K562 (cell line): ENCODE data around the gene PAAF1. TPM values are rescaled to one million over a fixed set of nuclear protein-coding genes. Genes with fewer than 3 reads are reported as not detected.

Experiments
- ATAC-seq: fragments of 200-7000 bp; cut with Tn5 transposase; 3 replicates; pipeline ENCODE4 v1.9.1; 2020; ENCODE audit warnings: moderate library complexity
- BruUV-seq: library from RNA; stranded (reverse); fragments of 400-500 nt; replicated peaks from 2 replicates; lab custom pipeline; 2021; lab: Mats Ljungman, UMichigan
- CTCF ChIA-PET: fragments of 300-600 bp; formaldehyde crosslinking; extraction: SDS; loops from one replicate; lab custom pipeline; 2021; ENCODE audit warnings: low intra/inter-chr PET ratio; lab: Yijun Ruan, JAX
- POLR2A ChIA-PET: fragments of 300-600, 350-650 bp; sonication (Branson Sonifier 250); formaldehyde crosslinking; extraction: SDS; loops from one replicate; lab custom pipeline; 2021; ENCODE audit warnings: antibody characterized with exemption, inconsistent platforms; lab: Yijun Ruan, JAX
- DNase-seq, 4 experiments: peaks; one replicate each; pipeline versions ENCODE4 v3.0.0 to v3.0.0-alpha.2; 2011 to 2018; ENCODE audit warnings: low spot score in 3 of 4, mixed read lengths in 3 of 4; ENCODE audit errors: extremely low read depth in 1 of 4
- FAIRE-seq: peaks from 2 replicates; lab custom pipeline; 2011; peaks lifted over from hg19 to GRCh38; lab: Jason Lieb, UNC
- H2AFZ ChIP-seq: 2 replicates; pipeline ENCODE4 v1.6.0; 2011; ENCODE audit warnings: low read depth, low read length, control low read depth, inconsistent platforms
- H3K27ac ChIP-seq: fragments of 200-600 bp; 3 replicates; pipeline ENCODE4 v1.8.0; 2011; ENCODE audit warnings: low read depth, mild to moderate bottlenecking, control low read depth, inconsistent platforms, low read length, moderate library complexity, mixed read lengths; ENCODE audit errors: extremely low read depth
- H3K27me3 ChIP-seq, 2 experiments: fragments of 300-600 bp in 1 of 2; 2 replicates in 1 of 2; 3 replicates in 1 of 2; pipeline versions ENCODE4 v1.6.0 to v1.8.0; 2011; ENCODE audit warnings: inconsistent platforms in 2 of 2, low read length in 2 of 2, mild to moderate bottlenecking in 1 of 2, mixed read lengths in 1 of 2, moderate library complexity in 1 of 2; ENCODE audit not compliant: control insufficient read depth in 2 of 2, insufficient read depth in 2 of 2
- H3K36me3 ChIP-seq: fragments of 300-600 bp; 3 replicates; pipeline ENCODE4 v1.8.0; 2011; ENCODE audit warnings: mild to moderate bottlenecking, low read length, inconsistent platforms; ENCODE audit not compliant: control insufficient read depth, insufficient read depth
- H3K4me1 ChIP-seq, 2 experiments: fragments of 200-600 bp in 1 of 2; replicated peaks in 1 of 2; 2 replicates in 1 of 2; 3 replicates in 1 of 2; pipeline versions ENCODE4 v1.5.1 to v1.8.0; 2011; ENCODE audit warnings: inconsistent platforms in 2 of 2, low read length in 2 of 2, mild to moderate bottlenecking in 1 of 2, mixed read lengths in 1 of 2, moderate library complexity in 1 of 2; ENCODE audit not compliant: control insufficient read depth in 2 of 2, insufficient read depth in 2 of 2
- H3K4me2 ChIP-seq: 2 replicates; pipeline ENCODE4 v1.6.1; 2011; ENCODE audit warnings: low read length, control low read depth, inconsistent platforms, mixed read lengths; ENCODE audit not compliant: insufficient read depth
- H3K4me3 ChIP-seq: fragments of 200-600 bp; sonication (generic), shearing (Covaris generic); 2 replicates; pipeline ENCODE4 v1.5.1; 2016; ENCODE audit warnings: control low read depth, inconsistent platforms
- H3K79me2 ChIP-seq: fragments of 200-600 bp; 3 replicates; pipeline ENCODE4 v1.8.0; 2011; ENCODE audit warnings: low read length, inconsistent platforms; ENCODE audit not compliant: control insufficient read depth, insufficient read depth
- H3K9ac ChIP-seq, 2 experiments: 2 replicates each; pipeline versions ENCODE4 v1.6.0 to v1.6.1; 2011; ENCODE audit warnings: low read depth in 2 of 2, low read length in 2 of 2, control low read depth in 1 of 2, inconsistent platforms in 1 of 2, mild to moderate bottlenecking in 1 of 2, mixed read lengths in 1 of 2; ENCODE audit not compliant: insufficient read depth in 1 of 2
- H3K9me1 ChIP-seq: one replicate; pipeline ENCODE4 v1.6.0; 2011; ENCODE audit warnings: inconsistent platforms, mild to moderate bottlenecking, low read length, moderate library complexity; ENCODE audit not compliant: control insufficient read depth, insufficient read depth
- H3K9me3 ChIP-seq: replicated peaks from 2 replicates; pipeline ENCODE4 v1.5.1; 2011; ENCODE audit warnings: low read depth, low read length, inconsistent platforms; ENCODE audit not compliant: control insufficient read depth, insufficient read depth
- H4K20me1 ChIP-seq: replicated peaks from 2 replicates; pipeline ENCODE4 v1.6.1; 2011; ENCODE audit warnings: low read length, inconsistent platforms, mixed read lengths; ENCODE audit not compliant: control insufficient read depth, insufficient read depth
- BCOR ChIP-seq: fragments of 450-650 bp; IDR thresholded peaks from 2 replicates; pipeline ENCODE4 v1.6.1; 2016
- FOXM1 ChIP-seq, 2 experiments: fragments of 450-650 bp in 1 of 2; sonication (generic) in 1 of 2; formaldehyde crosslinking in 1 of 2; IDR thresholded peaks; 2 replicates each; pipeline versions ENCODE4 v1.6.1 to v1.9.0; 2017 to 2022; ENCODE audit warnings: low read depth in 2 of 2, mild to moderate bottlenecking in 2 of 2, missing genetic modification reagents in 1 of 2, moderate library complexity in 1 of 2
- GATA2 ChIP-seq: sonication (generic); formaldehyde crosslinking; IDR thresholded peaks from 2 replicates; pipeline ENCODE4 v1.4.0; 2020; ENCODE audit warnings: mild to moderate bottlenecking, missing genetic modification reagents
- GTF3C2 ChIP-seq: IDR thresholded peaks from 3 replicates; pipeline ENCODE4 v1.6.1; 2011; ENCODE audit warnings: borderline replicate concordance, mild to moderate bottlenecking, moderate library complexity; ENCODE audit not compliant: insufficient read length; ENCODE audit errors: extremely low read depth
- HOXB6 ChIP-seq: fragments of 250-450 bp; sonication (Bioruptor Pico); IDR thresholded peaks from 2 replicates; pipeline ENCODE4 v1.5.1; 2022; ENCODE audit warnings: mild to moderate bottlenecking, borderline replicate concordance
- KDM2B ChIP-seq: fragments of 250-450 bp; sonication (Bioruptor Pico); IDR thresholded peaks from 2 replicates; pipeline ENCODE4 v1.8.0; 2021; ENCODE audit warnings: mild to moderate bottlenecking, moderate library complexity
- KLF16 ChIP-seq: IDR thresholded peaks from 2 replicates; pipeline ENCODE4 v1.6.1; 2016; ENCODE audit warnings: antibody characterized with exemption
- MEF2A ChIP-seq: IDR thresholded peaks from 2 replicates; pipeline ENCODE4 v1.6.1; 2011; ENCODE audit warnings: low read depth, mild to moderate bottlenecking, low read length, moderate library complexity; ENCODE audit not compliant: control insufficient read depth
- NFE2 ChIP-seq: IDR thresholded peaks from 2 replicates; pipeline ENCODE4 v1.6.1; 2014; ENCODE audit warnings: antibody characterized with exemption, low read depth
- NFE2L1 ChIP-seq: fragments of 450-650 bp; IDR thresholded peaks from 2 replicates; pipeline ENCODE4 v1.6.1; 2016; ENCODE audit warnings: missing genetic modification characterization, low read depth, mild to moderate bottlenecking, missing compliant biosample characterization, moderate library complexity, borderline replicate concordance
- PCBP2 ChIP-seq: fragments of 200-400 bp; formaldehyde crosslinking; IDR thresholded peaks from 2 replicates; pipeline ENCODE4 v1.6.1; 2018; ENCODE audit warnings: low read length, low read depth, mild to moderate bottlenecking, moderate library complexity; ENCODE audit not compliant: poor library complexity, severe bottlenecking
- RFX5 ChIP-seq: IDR thresholded peaks from 2 replicates; pipeline ENCODE4 v1.6.1; 2011; ENCODE audit warnings: low read depth, mild to moderate bottlenecking, improper control_type of control experiment, low read length
- RHOXF2B ChIP-seq: fragments of 250-450 bp; sonication (Bioruptor Pico); conservative IDR thresholded peaks from 2 replicates; pipeline ENCODE4 v1.5.1; 2021
- SMARCC2 ChIP-seq: fragments of 450-650 bp; IDR thresholded peaks from 2 replicates; pipeline ENCODE4 v1.6.1; 2017; ENCODE audit warnings: antibody characterized with exemption, moderate library complexity, mild to moderate bottlenecking, low read depth
- TAF7 ChIP-seq: fragments of 450-650 bp; IDR thresholded peaks from 2 replicates; pipeline ENCODE4 v1.6.1; 2016; ENCODE audit warnings: missing genetic modification characterization, missing compliant biosample characterization
- THRAP3 ChIP-seq: fragments of 450-650 bp; IDR thresholded peaks from 2 replicates; pipeline ENCODE4 v1.6.1; 2016; ENCODE audit warnings: mild to moderate bottlenecking, inconsistent platforms, borderline replicate concordance
- ZNF121 ChIP-seq: sonication (generic); formaldehyde crosslinking; conservative IDR thresholded peaks from 2 replicates; pipeline ENCODE4 v1.8.0; 2022; ENCODE audit warnings: missing genetic modification reagents
- ZNF146 ChIP-seq: IDR thresholded peaks from one replicate; pipeline ENCODE4 v1.6.1; 2018; ENCODE audit warnings: missing compliant biosample characterization; ENCODE audit not compliant: unreplicated experiment
- ZNF3 ChIP-seq: fragments of 250-450 bp; sonication (Bioruptor Pico); IDR thresholded peaks from 2 replicates; pipeline ENCODE4 v1.5.0; 2021; ENCODE audit warnings: mild to moderate bottlenecking, moderate library complexity
- ZNF644 ChIP-seq: fragments of 200-800 bp; sonication (Bioruptor generic); IDR thresholded peaks from 2 replicates; pipeline ENCODE4 v1.6.1; 2016; ENCODE audit warnings: low read depth, missing genetic modification characterization, missing compliant biosample characterization
- WGBS: fragments of 100-300 bp; shearing (Covaris generic); methylation state at CpG from one replicate; pipeline ENCODE4 v1.1.6; 2016; ENCODE audit warnings: low coverage, mixed read lengths; ENCODE audit not compliant: insufficient coverage; ENCODE audit errors: missing lambda C conversion rate; 5-methylcytosine and 5-hydroxymethylcytosine counted together
- in situ Hi-C: fragments of 300-500 bp; cut with MboI; formaldehyde crosslinking; loops from 4 replicates; pipeline ENCODE4 v1.15.0; 2018; ENCODE audit warnings: inconsistent platforms, mixed read lengths
- intact Hi-C: fragments of 100-400 bp; cut with micrococcal nuclease; formaldehyde crosslinking; loops from 2 replicates; pipeline ENCODE4 v1.14.2; 2022
- polyA plus RNA-seq, 8 experiments: library from polyadenylated mRNA; depleted of rRNA in 4 of 8; stranded (reverse) in 5 of 8; unstranded in 3 of 8; fragments of >200 nt; fragmentation: Nextera tagmentation in 2 of 8; fragmentation: Illumina TruSeq in 1 of 8; extraction: Ambion mirVana in 2 of 8; extraction: Trizol in 1 of 8; gene quantifications; 2 replicates each; pipeline versions ENCODE4 v1.2.1 to v1.2.3, GENCODE V29; 2011 to 2014; ENCODE audit warnings: inconsistent platforms in 1 of 8, missing spikeins in 1 of 8
- total RNA-seq, 7 experiments: library from RNA; depleted of rRNA in 6 of 7; stranded (reverse); fragments of >200 nt in 6 of 7; fragmentation: Illumina TruSeq in 2 of 7; extraction: Trizol in 2 of 7; gene quantifications; 2 replicates each; pipeline versions ENCODE4 v1.2.1 to v1.2.3, GENCODE V29; 2011 to 2021; ENCODE audit warnings: low replicate concordance in 1 of 7

Gene PAAF1
- total and polyA plus RNA-seq, 9 of the 15 experiments (the other 6 are each of a cell fraction or from before 2014, with no cell fraction given): 13.5 to 78.6 (median 23.3) TPM

- TF ChIP-seq GTF3C2: no peak
- TF ChIP-seq NFE2L1: no peak
- TF ChIP-seq KLF16: no peak
- no peak for TF ChIP-seq ZNF121
- no peak for TF ChIP-seq KDM2B (CRISPR knock-in tag)
- TF ChIP-seq, all 486 proteins: peak for 0
These were observed 37.7 kb upstream of the PAAF1 start (continued) for GRCh38 chr11:73839123-73839457.

- no peak overlapping the region for H3K4me3 ChIP-seq
- intact Hi-C loops: no loop called here
- no peaks in the 10 kb centered on the region for H3K79me2 ChIP-seq
- H3K36me3 ChIP-seq: peaks cover 20% of the 10 kb centered on the region; the same call in 2 of the 3 replicates
- ATAC-seq: peak; percentile 72
- no peaks in the 10 kb centered on the region for H3K9me3 ChIP-seq
- H4K20me1 ChIP-seq: no peaks in the 10 kb centered on the region
- no peak overlapping the region; a peak in 1 of 4 replicates for H3K9ac ChIP-seq
- BruUV-seq: no TSS peak
- in situ Hi-C loops: no loop called here
- peak overlapping the region; percentile 73 for H2AFZ ChIP-seq
- DNase-seq: peak in 2 of 4 experiments; percentile 28 to 49
- ChIA-PET POLR2A (interaction anchor here (1.1 kb wide), 1 partner anchor 22 kb away, joined by 3 read pairs; no protein-coding TSS in a partner anchor), CTCF (no interaction called here)
- peaks cover 7 to 13% of the 10 kb centered on the region in 2 experiments for H3K4me1 ChIP-seq
- no peaks in the 10 kb centered on the region for H3K27me3 ChIP-seq
- FAIRE-seq: peak; percentile 23
- H3K27ac ChIP-seq: peak overlapping the region; percentile 72
- WGBS: 9% methylated on average over 3 of the region's 3 CpGs
- peak overlapping the region; percentile 19; the same call in 1 of the 2 replicates for H3K4me2 ChIP-seq
- no peaks in the 10 kb centered on the region for H3K9me1 ChIP-seq
- TF ChIP-seq FOXM1 (IDR thresholded peaks at IDR 0.05; ENCODE audit: low read depth) (no peak), FOXM1 (CRISPR knock-in tag; IDR thresholded peaks at IDR 0.05; ENCODE audit: low read depth) (no peak), TAF7 (tag) (no peak), PCBP2 (no peak), GATA2 (CRISPR knock-in tag) (0 out of 2 replicates have a peak, but pooled peaks have one; percentile 46), ZNF146 (no peak), RFX5 (no peak), SMARCC2 (no peak), THRAP3 (no peak), ZNF3 (CRISPR knock-in tag) (no peak), RHOXF2B (CRISPR knock-in tag) (no peak), NFE2 (peak; percentile 42; the same call in 1 of the 2 replicates), ZNF644 (tag) (0 out of 2 replicates have a peak, but pooled peaks have one; percentile 25), BCOR (peak; percentile 96), MEF2A (no peak), HOXB6 (CRISPR knock-in tag) (no peak), KLF16 (no peak)
These were observed 25.6 kb upstream of the PAAF1 start for GRCh38 chr11:73851046-73851764.
